Panc1 (cell line): ENCODE measurements around the gene STARD10. TPM values are rescaled to one million over a fixed set of nuclear protein-coding genes. Genes with fewer than 3 reads are reported as not detected.

ENCODE experiments used
- ATAC-seq: fragments of 200-7000 bp; cut with Tn5 transposase; 2 replicates; pipeline ENCODE4 v1.9.1; 2020; ENCODE audit warnings: mild to moderate bottlenecking, moderate library complexity
- BruUV-seq: library from RNA; stranded (reverse); fragments of 400-500 nt; replicated peaks from 2 replicates; lab custom pipeline; 2021; lab: Mats Ljungman, UMichigan
- CTCF ChIA-PET: fragments of 300-600 bp; sonication (Branson Sonifier 250); formaldehyde crosslinking; loops from one replicate; lab custom pipeline; 2022; ENCODE audit warnings: antibody characterized with exemption; lab: Charles Lee
- POLR2A ChIA-PET: fragments of 300-600 bp; sonication (Branson Sonifier 250); formaldehyde crosslinking; loops from one replicate; lab custom pipeline; 2022; ENCODE audit warnings: antibody characterized with exemption; lab: Charles Lee
- DNase-seq: peaks from one replicate; pipeline ENCODE4 v3.0.0-alpha.2; 2010; ENCODE audit warnings: low read depth, low spot score
- H3K27ac ChIP-seq: 2 replicates; pipeline ENCODE4 v1.5.1; 2011; ENCODE audit warnings: mild to moderate bottlenecking, low read length, inconsistent platforms
- H3K27me3 ChIP-seq: fragments of 200-500 bp; sonication (Bioruptor generic); 2 replicates; pipeline ENCODE4 v1.6.0; 2014; ENCODE audit warnings: low read length, inconsistent platforms; ENCODE audit not compliant: control insufficient read depth, insufficient read depth
- H3K36me3 ChIP-seq: fragments of 200-500 bp; sonication (Bioruptor generic); 2 replicates; pipeline ENCODE4 v1.5.1; 2014; ENCODE audit warnings: inconsistent platforms, mild to moderate bottlenecking, low read length, moderate library complexity; ENCODE audit not compliant: control insufficient read depth, insufficient read depth
- H3K4me1 ChIP-seq: 2 replicates; pipeline ENCODE4 v1.5.1; 2011; ENCODE audit warnings: inconsistent platforms, mild to moderate bottlenecking, low read length, moderate library complexity; ENCODE audit not compliant: control insufficient read depth, insufficient read depth
- H3K4me3 ChIP-seq, 2 experiments: 2 replicates each; pipeline ENCODE4 v1.5.1; 2011 to 2012; ENCODE audit warnings: low read depth in 2 of 2, low read length in 2 of 2, mild to moderate bottlenecking in 2 of 2, inconsistent platforms in 1 of 2, moderate library complexity in 1 of 2
- H3K9me3 ChIP-seq: fragments of 200-500 bp; sonication (Bioruptor generic); 2 replicates; pipeline ENCODE4 v1.5.1; 2014; ENCODE audit warnings: low read depth, mild to moderate bottlenecking, inconsistent platforms, low read length, moderate library complexity; ENCODE audit not compliant: control insufficient read depth, insufficient read depth
- CTCF ChIP-seq: fragments of 450-650 bp; IDR thresholded peaks from 2 replicates; pipeline ENCODE4 v1.5.1; 2017; ENCODE audit warnings: mild to moderate bottlenecking
- POLR2AphosphoS5 ChIP-seq: IDR thresholded peaks from 2 replicates; pipeline ENCODE4 v1.6.1; 2012; ENCODE audit warnings: mild to moderate bottlenecking, low read depth, low read length, moderate library complexity
- REST ChIP-seq, 2 experiments: IDR thresholded peaks; 2 replicates each; pipeline ENCODE4 v1.6.1; 2011 to 2012; ENCODE audit warnings: low read depth in 2 of 2, control low read depth in 1 of 2, low read length in 1 of 2, mild to moderate bottlenecking in 1 of 2, moderate library complexity in 1 of 2; ENCODE audit not compliant: insufficient read depth in 1 of 2
- SIN3A ChIP-seq: IDR thresholded peaks from 2 replicates; pipeline ENCODE4 v1.6.1; 2012; ENCODE audit warnings: low read depth, mild to moderate bottlenecking, low read length, moderate library complexity, borderline replicate concordance; ENCODE audit not compliant: insufficient read depth
- TCF7L2 ChIP-seq: IDR thresholded peaks from 2 replicates; pipeline ENCODE4 v1.6.1; 2011; ENCODE audit warnings: mild to moderate bottlenecking, low read depth, low read length, inconsistent platforms
- in situ Hi-C: cut with HindIII; loops from 2 replicates; pipeline ENCODE4 v1.10.0; 2016; ENCODE audit warnings: low sequenced_read_pairs, low pct_unique_long_range_greater_than_20kb
- intact Hi-C: fragments of 100-400 bp; cut with micrococcal nuclease; formaldehyde crosslinking; loops from one replicate; pipeline ENCODE4 v1.10.0; 2022; ENCODE audit not compliant: unreplicated experiment
- total RNA-seq: library from RNA; stranded (reverse); gene quantifications from one replicate; pipeline ENCODE4 v1.2.1, GENCODE V29; 2021; ENCODE audit not compliant: unreplicated experiment

The STARD10 gene
- total RNA-seq, 1 experiment from 2014 or later: 32.1 TPM

GRCh38 chr11:72817966-72818365 lies 24.1 kb upstream of the STARD10 start:
- H3K4me3 ChIP-seq: no peak overlapping the region
- no peak overlapping the region for H3K27ac ChIP-seq
- intact Hi-C loops: no loop called here
- no peaks in the 10 kb centered on the region for H3K9me3 ChIP-seq
- DNase-seq (no peak), ATAC-seq (no peak)
- in situ Hi-C loops: no loop called here
- ChIA-PET CTCF (no interaction called here), POLR2A (no interaction called here)
- H3K4me1 ChIP-seq: peaks cover 10% of the 10 kb centered on the region
- no peaks in the 10 kb centered on the region for H3K36me3 ChIP-seq
- no TSS peak for BruUV-seq
- no peaks in the 10 kb centered on the region for H3K27me3 ChIP-seq
- TF ChIP-seq POLR2AphosphoS5 (no peak), SIN3A (no peak), CTCF (no peak), REST (IDR thresholded peaks at IDR 0.05; ENCODE audit: insufficient read depth in 1 of 2, low read depth in 2 of 2, low read length in 1 of 2) (no peak)

DNA sequence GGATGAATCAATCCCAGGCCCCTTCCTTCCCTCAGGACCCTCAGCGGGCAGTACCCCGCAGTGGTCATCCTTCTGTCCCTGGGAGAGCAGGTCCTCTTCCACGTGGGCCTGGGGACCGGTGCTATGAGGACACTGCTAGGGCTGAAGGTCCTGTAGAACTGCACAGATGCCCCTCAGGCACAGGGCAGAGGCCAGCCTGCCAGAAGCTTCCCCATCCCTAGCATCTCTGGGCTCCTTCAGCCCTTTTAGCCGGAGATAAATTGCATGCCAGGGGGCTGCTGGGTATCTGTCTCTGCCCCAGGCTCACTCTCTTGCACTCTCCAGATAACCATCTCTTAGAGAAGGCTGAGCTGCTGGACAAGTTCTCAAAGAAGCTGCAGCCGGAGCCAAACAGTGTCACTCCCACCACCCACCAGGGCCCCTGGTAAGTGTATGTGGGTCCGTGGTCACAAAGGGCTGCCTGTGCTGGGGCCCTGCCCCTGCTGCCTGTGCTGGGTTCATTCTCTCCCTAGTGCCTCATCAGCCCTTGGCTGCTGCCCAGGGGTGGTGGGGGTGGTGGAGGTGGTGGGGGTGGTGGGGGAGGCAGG lies 22.6 kb upstream of the STARD10 start:
- CTCF ChIA-PET: no interaction called here
- no TSS peak for BruUV-seq
- Histone ChIP-seq H3K4me1 (peaks cover 15% of the 10 kb centered on the region), H3K27ac (no peak overlapping the region), H3K4me3 (no peak overlapping the region), H3K9me3 (no peaks in the 10 kb centered on the region), H3K36me3 (no peaks in the 10 kb centered on the region), H3K27me3 (no peaks in the 10 kb centered on the region)
- TF ChIP-seq REST (IDR thresholded peaks at IDR 0.05; ENCODE audit: insufficient read depth in 1 of 2, low read depth in 2 of 2, low read length in 1 of 2) (no peak), SIN3A (no peak), TCF7L2 (no peak), POLR2AphosphoS5 (no peak)
- in situ Hi-C loops (no loop called here), intact Hi-C loops (no loop called here)
- no peak for DNase-seq
- POLR2A ChIA-PET: no interaction called here
- no peak for ATAC-seq
